COLO829 (cell line): ENCODE results near the gene NARF.

Experiments used
- DNase-seq: peaks from one replicate; pipeline ENCODE4 v3.0.0; 2012; ENCODE audit warnings: low spot score

Gene NARF

GRCh38 chr17:82434216-82434565 lies 24.4 kb upstream of the NARF start:
- DNase-seq, result no peak

GRCh38 chr17:82435103-82435502 lies 23.4 kb upstream of the NARF start:
- no peak for DNase-seq

GRCh38 chr17:82435601-82436583 lies 22.6 kb upstream of the NARF start:
- no peak for DNase-seq

- DNase-seq, result no peak
These were observed 21.8 kb upstream of the NARF start for GRCh38 chr17:82436601-82437324.

- DNase-seq, result no peak
These were observed 21.2 kb upstream of the NARF start for GRCh38 chr17:82437325-82437668.

- DNase-seq, result no peak
These were observed 19.9 kb upstream of the NARF start for GRCh38 chr17:82438401-82439193.

GRCh38 chr17:82439194-82439828 lies 19.2 kb upstream of the NARF start:
- DNase-seq, result no peak

GRCh38 chr17:82439829-82440365 lies 18.6 kb upstream of the NARF start:
- no peak for DNase-seq

GRCh38 chr17:82440469-82440981 lies 18.0 kb upstream of the NARF start:
- DNase-seq, result no peak

- DNase-seq, result no peak
These were observed 17.4 kb upstream of the NARF start for GRCh38 chr17:82440991-82441627.

- no peak for DNase-seq
These were observed 16.7 kb upstream of the NARF start for GRCh38 chr17:82441691-82442487.

GRCh38 chr17:82442643-82443464 lies 15.7 kb upstream of the NARF start:
- DNase-seq, result no peak

- DNase-seq, result no peak
These were observed 14.9 kb upstream of the NARF start for GRCh38 chr17:82443465-82444283.

- no peak for DNase-seq
These were observed 14.2 kb upstream of the NARF start for GRCh38 chr17:82444284-82444893.

- DNase-seq, result no peak
These were observed 13.5 kb upstream of the NARF start for GRCh38 chr17:82444941-82445521.

- DNase-seq, result no peak
These were observed 13.0 kb upstream of the NARF start for GRCh38 chr17:82445542-82445941.

GRCh38 chr17:82446124-82446523 lies 12.4 kb upstream of the NARF start:
- no peak for DNase-seq

- no peak for DNase-seq
These were observed 11.9 kb upstream of the NARF start for GRCh38 chr17:82446649-82447048.
